HG02852 (cell line): ENCODE data around the gene GPC6.

ENCODE experiments used
- ATAC-seq: cut with Tn5 transposase; IDR thresholded peaks from one replicate; pipeline ENCODE4 v1.9.1; 2021; ENCODE audit warnings: mild to moderate bottlenecking, moderate library complexity; ENCODE audit not compliant: unreplicated experiment

GPC6 gene

GRCh38 chr13:93655154-93655553, 428.5 kb downstream of the GPC6 start:
- no peak for ATAC-seq

GRCh38 chr13:93660391-93661063, 433.9 kb downstream of the GPC6 start:
- ATAC-seq = no peak

- ATAC-seq = no peak
Measured at GRCh38 chr13:93670866-93671265, 444.3 kb downstream of the GPC6 start.

- ATAC-seq = no peak
Measured at GRCh38 chr13:93672996-93673395, 446.4 kb downstream of the GPC6 start.

- no peak for ATAC-seq
Measured at GRCh38 chr13:93673885-93674284, 447.3 kb downstream of the GPC6 start.

- ATAC-seq = no peak
Measured at GRCh38 chr13:93674337-93674755, 447.7 kb downstream of the GPC6 start.

- ATAC-seq = no peak
Measured at GRCh38 chr13:93680329-93680728, 453.7 kb downstream of the GPC6 start.

- no peak for ATAC-seq
Measured at GRCh38 chr13:93685900-93686299, 459.3 kb downstream of the GPC6 start.

- no peak for ATAC-seq
Measured at GRCh38 chr13:93686399-93686798, 459.8 kb downstream of the GPC6 start.

- ATAC-seq = no peak
Measured at GRCh38 chr13:93687261-93687660, 460.7 kb downstream of the GPC6 start.

GRCh38 chr13:93689333-93689732, 462.7 kb downstream of the GPC6 start:
- no peak for ATAC-seq

- no peak for ATAC-seq
Measured at GRCh38 chr13:93690139-93690538, 463.5 kb downstream of the GPC6 start.

- ATAC-seq = no peak
Measured at GRCh38 chr13:93698016-93698613, 471.5 kb downstream of the GPC6 start.

- ATAC-seq = no peak
Measured at GRCh38 chr13:93700115-93700514, 473.5 kb downstream of the GPC6 start.

- no peak for ATAC-seq
Measured at GRCh38 chr13:93708308-93709075, 481.9 kb downstream of the GPC6 start.

GRCh38 chr13:93709506-93710244, 483.1 kb downstream of the GPC6 start:
- no peak for ATAC-seq

- ATAC-seq = no peak
Measured at GRCh38 chr13:93714171-93714570, 487.6 kb downstream of the GPC6 start.

- ATAC-seq = no peak
Measured at GRCh38 chr13:93715866-93716265, 489.3 kb downstream of the GPC6 start.

GRCh38 chr13:93716623-93717022, 490.0 kb downstream of the GPC6 start:
- no peak for ATAC-seq

- no peak for ATAC-seq
Measured at GRCh38 chr13:93721483-93721882, 494.9 kb downstream of the GPC6 start.

GRCh38 chr13:93723316-93723715, 496.7 kb downstream of the GPC6 start:
- no peak for ATAC-seq
